ENCODE measurements around the gene PRKCQ. TPM values are rescaled to one million over a fixed set of nuclear protein-coding genes. Genes with fewer than 3 reads are reported as not detected.

Gene PRKCQ
- total RNA-seq: 1 to 10 TPM in 5 of 8 experiments, under 1 TPM in 2, not detected in 1; 0.10 to 3.9 (median 1.8) TPM

- Histone ChIP-seq H3K4me3 (peak within 1 kb of the TSS; percentile 56 to 78 (median 73)), H3K4me1 (replicated peaks in 1 of 2) (peaks cover 9 to 11% of the 10 kb centered on the region in 2 donors), H3K27ac (peak within 1 kb of the TSS in 1 of 2 donors; percentile 35)
- in situ Hi-C loops (cut with MboI; ENCODE audit: low pct_unique_long_range_greater_than_20kb in 2 of 9, low sequenced_read_pairs in 9 of 9, unreplicated experiment in 9 of 9): no loop called here
- WGBS, 10 experiments: 0 to 20% (median 12%) methylated on average over 1 to 5 of the region's 41 CpGs; no CpG with 5 or more reads in 7 of the 10 experiments
- peak in 6 of 8 experiments; percentile 47 to 82 (median 72) for ATAC-seq (replicated peaks in 6 of 8)
Measured at GRCh38 chr10:6579904-6580278, at the start of gene PRKCQ. Gene PRKCQ, minus strand, starts transcription at chr10:6580276. Its CDS starts 65,141 bp downstream, at chr10:6515135.

GRCh38 chr10:6625428-6625827 is 45.4 kb upstream of the PRKCQ start:
- ATAC-seq (replicated peaks in 6 of 8): no peak
- WGBS, 10 experiments: 11 to 94% (median 84%) methylated on average over 2 to 4 of the region's 4 CpGs; no CpG with 5 or more reads in 2 of the 10 experiments
- Histone ChIP-seq H3K27ac (no peak overlapping the region), H3K4me3 (no peak overlapping the region), H3K4me1 (replicated peaks in 1 of 2) (peaks cover 0 to 8% of the 10 kb centered on the region in 2 donors)
- in situ Hi-C loops (cut with MboI; ENCODE audit: low pct_unique_long_range_greater_than_20kb in 2 of 9, low sequenced_read_pairs in 9 of 9, unreplicated experiment in 9 of 9): no loop called here

- in situ Hi-C loops (cut with MboI; ENCODE audit: low pct_unique_long_range_greater_than_20kb in 2 of 9, low sequenced_read_pairs in 9 of 9, unreplicated experiment in 9 of 9): no loop called here
- WGBS, 10 experiments: 0 to 80% (median 58%) methylated on average over 1 to 3 of the region's 3 CpGs; no CpG with 5 or more reads in 2 of the 10 experiments
- H3K27ac ChIP-seq: no peak overlapping the region
- ATAC-seq (replicated peaks in 6 of 8): no peak
- peaks cover 0 to 8% of the 10 kb centered on the region in 2 donors for H3K4me1 ChIP-seq (replicated peaks in 1 of 2)
- no peak overlapping the region for H3K4me3 ChIP-seq
Measured at GRCh38 chr10:6624392-6624791, 44.3 kb upstream of the PRKCQ start.

- ATAC-seq (replicated peaks in 6 of 8): no peak
- Histone ChIP-seq H3K4me3 (no peak overlapping the region), H3K27ac (no peak overlapping the region), H3K4me1 (replicated peaks in 1 of 2) (peaks cover 0 to 8% of the 10 kb centered on the region in 2 donors)
- in situ Hi-C loops (cut with MboI; ENCODE audit: low pct_unique_long_range_greater_than_20kb in 2 of 9, low sequenced_read_pairs in 9 of 9, unreplicated experiment in 9 of 9): no loop called here
- WGBS, 10 experiments: 4 to 100% (median 72%) methylated on average over 1 to 5 of the region's 5 CpGs; no CpG with 5 or more reads in 4 of the 10 experiments
Measured at GRCh38 chr10:6622921-6623320, 42.8 kb upstream of the PRKCQ start.

- Histone ChIP-seq H3K4me3 (no peak overlapping the region), H3K27ac (no peak overlapping the region), H3K4me1 (replicated peaks in 1 of 2) (peaks cover 0 to 8% of the 10 kb centered on the region in 2 donors)
- in situ Hi-C loops (cut with MboI; ENCODE audit: low pct_unique_long_range_greater_than_20kb in 2 of 9, low sequenced_read_pairs in 9 of 9, unreplicated experiment in 9 of 9): no loop called here
- 15 to 64% (median 38%) methylated on average over 2 to 5 of the region's 5 CpGs; no CpG with 5 or more reads in 2 of the 10 experiments for WGBS, 10 experiments
- peak in 7 of 8 experiments; percentile 64 to 99 (median 99) for ATAC-seq (replicated peaks in 6 of 8)
Measured at GRCh38 chr10:6621536-6621935, 41.5 kb upstream of the PRKCQ start.

GRCh38 chr10:6619660-6620059 is 39.6 kb upstream of the PRKCQ start:
- H3K4me1 ChIP-seq (replicated peaks in 1 of 2): peaks cover 0 to 8% of the 10 kb centered on the region in 2 donors
- WGBS, 10 experiments: 29 to 90% (median 82%) methylated on average over 2 to 11 of the region's 12 CpGs; no CpG with 5 or more reads in 2 of the 10 experiments
- in situ Hi-C loops (cut with MboI; ENCODE audit: low pct_unique_long_range_greater_than_20kb in 2 of 9, low sequenced_read_pairs in 9 of 9, unreplicated experiment in 9 of 9): no loop called here
- peak in 1 of 8 experiments; percentile 54 for ATAC-seq (replicated peaks in 6 of 8)
- no peak overlapping the region for H3K27ac ChIP-seq
- no peak overlapping the region for H3K4me3 ChIP-seq

- WGBS, 10 experiments: 0 to 90% (median 60%) methylated on average over 1 of the region's 1 CpG; no CpG with 5 or more reads in 7 of the 10 experiments
- Histone ChIP-seq H3K27ac (no peak overlapping the region), H3K4me3 (no peak overlapping the region), H3K4me1 (replicated peaks in 1 of 2) (peaks cover 0 to 8% of the 10 kb centered on the region in 2 donors)
- no peak for ATAC-seq (replicated peaks in 6 of 8)
- in situ Hi-C loops (cut with MboI; ENCODE audit: low pct_unique_long_range_greater_than_20kb in 2 of 9, low sequenced_read_pairs in 9 of 9, unreplicated experiment in 9 of 9): no loop called here
Measured at GRCh38 chr10:6618340-6618739, 38.3 kb upstream of the PRKCQ start.

- ATAC-seq (replicated peaks in 6 of 8): no peak
- 0 to 100% (median 86%) methylated on average over 1 to 5 of the region's 5 CpGs; no CpG with 5 or more reads in 1 of the 10 experiments for WGBS, 10 experiments
- Histone ChIP-seq H3K27ac (no peak overlapping the region), H3K4me3 (no peak overlapping the region), H3K4me1 (replicated peaks in 1 of 2) (peaks cover 0 to 8% of the 10 kb centered on the region in 2 donors)
- in situ Hi-C loops (cut with MboI; ENCODE audit: low pct_unique_long_range_greater_than_20kb in 2 of 9, low sequenced_read_pairs in 9 of 9, unreplicated experiment in 9 of 9): no loop called here
Measured at GRCh38 chr10:6617309-6618076, 37.4 kb upstream of the PRKCQ start.

GRCh38 chr10:6615971-6616370 is 35.9 kb upstream of the PRKCQ start:
- ATAC-seq (replicated peaks in 6 of 8): no peak
- no peaks in the 10 kb centered on the region for H3K4me1 ChIP-seq (replicated peaks in 1 of 2)
- WGBS, 10 experiments: 8 to 100% (median 78%) methylated on average over 1 to 4 of the region's 4 CpGs
- no peak overlapping the region for H3K4me3 ChIP-seq
- in situ Hi-C loops (cut with MboI; ENCODE audit: low pct_unique_long_range_greater_than_20kb in 2 of 9, low sequenced_read_pairs in 9 of 9, unreplicated experiment in 9 of 9): no loop called here
- no peak overlapping the region for H3K27ac ChIP-seq

- in situ Hi-C loops (cut with MboI; ENCODE audit: low pct_unique_long_range_greater_than_20kb in 2 of 9, low sequenced_read_pairs in 9 of 9, unreplicated experiment in 9 of 9): no loop called here
- no peak overlapping the region for H3K4me3 ChIP-seq
- H3K27ac ChIP-seq: no peak overlapping the region
- ATAC-seq (replicated peaks in 6 of 8): no peak
- no peaks in the 10 kb centered on the region for H3K4me1 ChIP-seq (replicated peaks in 1 of 2)
- WGBS, 10 experiments: 0 to 73% (median 29%) methylated on average over 1 to 2 of the region's 2 CpGs; no CpG with 5 or more reads in 1 of the 10 experiments
Measured at GRCh38 chr10:6612371-6612770, 32.3 kb upstream of the PRKCQ start.

GRCh38 chr10:6610647-6611046 is 30.6 kb upstream of the PRKCQ start:
- in situ Hi-C loops (cut with MboI; ENCODE audit: low pct_unique_long_range_greater_than_20kb in 2 of 9, low sequenced_read_pairs in 9 of 9, unreplicated experiment in 9 of 9): no loop called here
- Histone ChIP-seq H3K4me1 (replicated peaks in 1 of 2) (no peaks in the 10 kb centered on the region), H3K4me3 (no peak overlapping the region), H3K27ac (no peak overlapping the region)
- ATAC-seq (replicated peaks in 6 of 8): no peak

GRCh38 chr10:6609625-6610024 is 29.5 kb upstream of the PRKCQ start:
- no peak overlapping the region for H3K4me3 ChIP-seq
- in situ Hi-C loops (cut with MboI; ENCODE audit: low pct_unique_long_range_greater_than_20kb in 2 of 9, low sequenced_read_pairs in 9 of 9, unreplicated experiment in 9 of 9): no loop called here
- H3K27ac ChIP-seq: no peak overlapping the region
- ATAC-seq (replicated peaks in 6 of 8): no peak
- no peaks in the 10 kb centered on the region for H3K4me1 ChIP-seq (replicated peaks in 1 of 2)

- in situ Hi-C loops (cut with MboI; ENCODE audit: low pct_unique_long_range_greater_than_20kb in 2 of 9, low sequenced_read_pairs in 9 of 9, unreplicated experiment in 9 of 9): no loop called here
- no peak for ATAC-seq (replicated peaks in 6 of 8)
- H3K4me3 ChIP-seq: no peak overlapping the region
- H3K27ac ChIP-seq: no peak overlapping the region
- H3K4me1 ChIP-seq (replicated peaks in 1 of 2): no peaks in the 10 kb centered on the region
- 0 to 100% (median 75%) methylated on average over 1 to 2 of the region's 2 CpGs; no CpG with 5 or more reads in 5 of the 10 experiments for WGBS, 10 experiments
Measured at GRCh38 chr10:6607778-6608177, 27.7 kb upstream of the PRKCQ start.

- H3K27ac ChIP-seq: no peak overlapping the region
- in situ Hi-C loops (cut with MboI; ENCODE audit: low pct_unique_long_range_greater_than_20kb in 2 of 9, low sequenced_read_pairs in 9 of 9, unreplicated experiment in 9 of 9): no loop called here
Measured at GRCh38 chr10:6607182-6607581, 27.1 kb upstream of the PRKCQ start.

More at GRCh38 chr10:6607182-6607581, 27.1 kb upstream of the PRKCQ start:
- no peak for ATAC-seq (replicated peaks in 6 of 8)
- no peak overlapping the region for H3K4me3 ChIP-seq
- WGBS, 10 experiments: 13 to 100% (median 71%) methylated on average over 1 to 3 of the region's 3 CpGs; no CpG with 5 or more reads in 3 of the 10 experiments
- H3K4me1 ChIP-seq (replicated peaks in 1 of 2): no peaks in the 10 kb centered on the region

Data from motor neuron (in vitro differentiated cells).